NK-92 treated with Interleukin-12 subunit alpha and Interleukin-12 subunit beta, amount 100 ng/mL, for 24 hours (cell line): ENCODE data around the gene TMEM14B.
"Not testable (repeated sequence)": the region's sequence is repeated elsewhere in the genome, so short reads cannot be mapped to it uniquely, and the experiment has no call there.

ENCODE experiments used
- DNase-seq: peaks from one replicate; lab custom pipeline; 2025; lab: John Stamatoyannopoulos, UW

The TMEM14B gene

DNA sequence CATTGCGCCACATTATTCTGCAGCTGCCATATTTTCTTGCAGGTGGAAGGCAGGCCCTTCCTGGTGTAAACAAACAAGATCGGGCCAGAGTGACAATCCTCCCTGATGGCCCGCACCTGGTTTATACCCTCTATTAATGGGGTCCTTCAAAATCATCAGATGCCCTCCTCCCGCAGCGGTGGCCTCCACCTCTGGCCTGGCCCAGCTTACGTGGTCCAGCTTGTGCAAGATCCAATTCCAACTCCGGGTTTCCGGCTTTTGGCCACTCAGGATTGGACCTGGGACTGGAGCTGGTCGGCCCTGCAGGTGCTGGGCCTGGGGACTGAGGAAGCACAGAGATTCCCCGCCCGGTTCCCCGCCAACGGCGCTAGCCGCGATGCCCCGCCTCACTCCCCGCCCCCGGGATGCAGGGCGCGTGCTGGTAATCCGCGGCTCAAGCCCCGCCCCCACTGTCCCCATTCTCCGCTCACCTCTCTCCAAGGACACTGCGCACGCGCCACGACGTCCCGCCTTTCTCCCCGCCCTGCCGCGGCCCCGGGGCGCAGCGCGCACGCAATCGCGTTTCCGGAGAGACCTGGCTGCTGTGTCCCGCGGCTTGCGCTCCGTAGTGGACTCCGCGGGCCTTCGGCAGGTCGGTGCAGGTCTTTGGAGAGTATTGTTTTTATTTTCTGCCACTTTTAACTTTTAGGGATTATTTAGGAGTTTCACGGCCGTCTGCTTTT, at the start of gene TMEM14B:
Gene TMEM14B, plus strand, starts transcription at position 555 of the 722 bp plus-strand sequence. CDS start 1,441 bp downstream, outside the sequence.
- peak; percentile 99 for DNase-seq

DNA sequence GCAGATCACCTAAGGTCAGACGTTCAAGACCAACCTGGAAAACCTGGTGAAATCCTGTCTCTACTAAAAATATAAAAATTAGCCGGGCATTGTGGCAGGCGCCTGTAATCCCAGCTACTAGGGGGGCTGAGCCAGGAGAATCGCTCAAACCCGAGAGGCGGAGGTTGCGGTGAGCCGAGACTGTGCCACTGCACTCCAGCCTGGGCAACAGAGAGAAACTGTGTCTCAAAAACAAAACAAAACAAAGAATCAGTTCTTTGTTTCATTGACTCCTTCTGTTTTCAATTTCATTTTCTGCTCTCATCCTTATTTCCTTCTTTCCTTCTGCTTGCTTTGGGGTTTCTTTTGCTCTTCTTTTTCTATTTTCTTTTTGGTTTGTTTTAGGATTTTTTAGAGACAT, 33.6 kb upstream of the TMEM14B start:
- DNase-seq: no peak

DNA sequence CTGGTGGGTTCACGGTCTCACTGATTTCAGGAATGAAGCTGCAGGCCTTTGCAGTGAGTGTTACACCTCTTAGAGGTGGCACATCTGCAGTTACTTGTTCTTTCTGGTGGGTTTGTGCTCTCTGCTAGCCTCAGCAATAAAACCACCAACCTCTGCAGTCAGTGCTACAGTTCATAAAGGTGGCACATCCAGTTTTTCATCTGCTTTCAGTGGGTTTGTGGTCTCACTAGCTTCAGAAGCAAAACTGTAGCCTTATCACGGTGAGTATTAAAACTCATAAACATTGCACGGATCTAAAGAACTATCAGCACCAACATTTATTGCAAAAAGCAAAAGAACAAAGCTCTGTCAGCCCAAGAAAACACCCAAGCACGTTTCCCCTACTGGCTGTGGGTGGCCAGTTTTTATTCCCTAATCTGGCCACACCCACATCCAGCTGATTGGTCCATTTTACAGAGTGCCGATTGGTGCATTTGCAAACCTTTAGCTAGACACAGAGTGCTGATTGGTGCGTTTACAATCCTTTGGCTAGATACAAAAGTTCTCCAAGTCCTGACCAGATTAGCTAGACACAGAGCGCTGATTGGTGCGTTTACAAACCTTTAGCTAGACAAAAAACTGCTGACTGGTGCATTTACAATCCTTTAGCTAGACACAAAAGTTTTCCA, 28.2 kb upstream of the TMEM14B start:
- DNase-seq: no peak

DNA sequence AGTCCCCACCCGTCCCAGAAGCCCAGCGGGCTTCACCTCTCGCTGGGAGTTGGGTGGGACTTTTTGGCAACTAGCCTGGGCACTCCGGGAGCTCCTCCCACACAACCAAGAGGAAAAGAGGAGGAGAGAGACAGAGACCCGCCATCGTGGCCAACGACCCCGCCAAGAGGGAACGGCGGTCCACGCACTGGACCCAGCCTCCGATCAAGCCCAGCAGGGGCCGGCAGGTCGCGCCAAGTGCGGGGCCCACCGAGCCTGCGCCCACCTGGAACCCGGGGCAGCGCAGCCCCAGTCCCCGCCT, 27.7 kb upstream of the TMEM14B start:
- no peak for DNase-seq

DNA sequence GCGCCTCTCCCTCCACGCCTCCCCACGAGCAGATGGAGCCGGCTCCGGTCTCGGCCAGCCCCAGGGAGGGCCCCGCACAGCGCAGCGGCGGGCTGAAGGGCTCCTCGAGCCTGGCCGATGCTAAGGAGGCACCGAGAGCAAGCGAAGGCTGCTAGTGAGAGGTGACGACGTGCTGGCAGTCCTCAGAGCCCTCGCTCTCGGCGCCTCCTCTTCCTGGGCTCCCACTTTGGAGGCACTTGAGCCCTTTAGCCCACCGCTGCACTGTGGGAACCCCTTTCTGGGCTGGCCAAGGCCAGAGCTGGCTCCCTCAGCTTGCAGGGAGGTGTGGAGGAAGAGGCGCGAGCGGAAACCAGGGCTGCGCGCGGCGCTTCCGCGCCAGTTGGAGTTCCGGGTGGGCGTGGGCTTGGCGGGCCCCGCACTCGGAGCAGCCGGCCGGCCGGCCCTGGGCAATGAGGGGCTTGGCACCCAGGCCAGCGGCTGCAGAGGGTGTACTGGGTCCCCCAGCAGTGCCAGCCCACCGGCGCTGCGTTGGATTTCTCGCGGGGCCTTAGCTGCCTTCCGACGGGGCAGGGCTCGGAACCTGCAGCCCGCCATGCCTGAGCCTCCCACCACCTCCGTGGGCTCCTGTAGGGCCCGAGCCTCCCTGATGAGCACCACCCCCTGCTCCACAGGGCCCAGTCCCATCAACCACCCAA, 27.2 kb upstream of the TMEM14B start:
- no peak for DNase-seq

DNA sequence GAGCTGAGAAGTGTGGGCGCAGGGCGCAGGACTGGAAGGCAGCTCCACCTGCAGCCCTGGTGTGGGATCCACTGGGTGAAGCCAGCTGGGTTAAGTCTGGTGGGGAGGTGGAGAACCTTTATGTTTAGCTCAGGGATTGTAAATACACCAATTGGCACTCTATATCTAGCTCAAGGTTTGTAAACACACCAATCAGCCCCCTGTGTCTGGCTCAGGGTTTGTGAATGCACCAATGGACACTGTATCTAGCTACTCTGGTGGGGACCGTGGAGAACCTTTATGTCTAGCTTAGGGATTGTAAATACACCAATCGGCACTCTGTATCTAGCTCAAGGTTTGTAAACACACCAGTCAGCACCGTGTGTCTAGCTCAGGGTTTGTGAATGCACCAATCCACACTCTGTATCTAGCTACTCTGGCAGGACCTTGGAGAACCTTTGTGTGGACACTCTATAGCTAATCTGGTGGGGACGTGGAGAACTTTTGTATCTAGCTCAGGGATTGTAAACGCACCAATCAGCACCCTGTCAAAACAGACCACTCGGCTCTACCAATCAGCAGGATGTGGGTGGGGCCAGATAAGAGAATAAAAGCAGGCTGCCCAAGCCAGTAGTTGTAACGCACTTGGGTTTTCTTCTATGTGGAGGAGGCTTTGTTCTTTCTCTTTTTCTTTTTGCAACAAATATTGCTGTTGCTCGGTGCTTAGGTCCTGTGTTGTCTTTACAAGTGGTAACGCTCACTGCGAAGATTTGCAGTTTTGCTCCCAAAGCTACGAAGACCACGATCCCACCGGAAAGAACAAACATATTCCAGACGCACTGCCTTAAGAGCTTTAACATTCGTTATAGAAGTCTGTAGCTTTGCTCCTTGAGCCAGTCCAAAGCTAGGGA, 26.4 kb upstream of the TMEM14B start:
- not testable (repeated sequence) for DNase-seq

DNA sequence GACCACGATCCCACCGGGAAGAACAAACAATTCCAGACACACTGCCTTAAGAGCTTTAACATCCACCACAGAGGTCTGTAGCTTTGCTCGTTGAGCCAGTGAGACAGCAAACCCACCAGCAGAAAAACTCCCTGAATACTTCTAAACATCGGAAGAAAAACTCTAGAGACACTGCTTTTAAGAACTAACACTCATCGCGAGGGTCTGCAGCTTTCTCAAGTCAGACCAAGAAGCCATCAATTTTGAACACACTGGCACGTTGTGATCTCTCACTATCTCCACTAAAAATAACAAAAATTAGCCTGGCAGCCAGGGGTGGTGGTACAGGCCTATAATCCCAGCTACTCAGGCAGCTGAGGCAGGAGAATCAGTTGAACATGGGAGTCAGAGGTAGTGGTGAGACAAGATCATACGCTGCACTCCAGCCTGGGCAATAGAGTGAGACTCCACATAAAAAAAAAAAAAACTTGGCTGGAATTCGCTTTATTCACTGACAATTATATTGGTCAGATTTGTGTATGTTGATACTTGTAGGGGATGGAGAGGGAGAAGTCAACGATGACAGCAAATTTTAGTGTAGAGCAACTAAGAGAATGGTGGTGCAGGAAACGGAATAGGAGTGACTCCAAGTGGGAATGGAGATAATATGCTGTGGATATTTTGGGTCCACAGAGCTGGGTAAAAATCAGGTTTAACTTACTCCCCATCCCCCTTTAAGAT, 25.6 kb upstream of the TMEM14B start:
- DNase-seq: no peak

DNA sequence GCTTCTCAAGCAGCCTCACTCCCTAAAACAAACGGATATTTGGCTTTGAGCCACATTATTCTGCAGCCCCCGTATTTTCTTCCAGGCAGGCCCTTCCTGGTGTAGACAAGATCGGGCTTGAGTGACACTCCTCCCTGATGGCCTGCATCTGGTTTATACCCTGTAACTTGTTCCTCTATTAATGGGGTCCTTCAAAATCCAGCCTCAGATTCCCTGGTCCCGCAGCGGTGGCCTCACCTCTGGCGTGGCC, 25.1 kb upstream of the TMEM14B start:
- DNase-seq: no peak

DNA sequence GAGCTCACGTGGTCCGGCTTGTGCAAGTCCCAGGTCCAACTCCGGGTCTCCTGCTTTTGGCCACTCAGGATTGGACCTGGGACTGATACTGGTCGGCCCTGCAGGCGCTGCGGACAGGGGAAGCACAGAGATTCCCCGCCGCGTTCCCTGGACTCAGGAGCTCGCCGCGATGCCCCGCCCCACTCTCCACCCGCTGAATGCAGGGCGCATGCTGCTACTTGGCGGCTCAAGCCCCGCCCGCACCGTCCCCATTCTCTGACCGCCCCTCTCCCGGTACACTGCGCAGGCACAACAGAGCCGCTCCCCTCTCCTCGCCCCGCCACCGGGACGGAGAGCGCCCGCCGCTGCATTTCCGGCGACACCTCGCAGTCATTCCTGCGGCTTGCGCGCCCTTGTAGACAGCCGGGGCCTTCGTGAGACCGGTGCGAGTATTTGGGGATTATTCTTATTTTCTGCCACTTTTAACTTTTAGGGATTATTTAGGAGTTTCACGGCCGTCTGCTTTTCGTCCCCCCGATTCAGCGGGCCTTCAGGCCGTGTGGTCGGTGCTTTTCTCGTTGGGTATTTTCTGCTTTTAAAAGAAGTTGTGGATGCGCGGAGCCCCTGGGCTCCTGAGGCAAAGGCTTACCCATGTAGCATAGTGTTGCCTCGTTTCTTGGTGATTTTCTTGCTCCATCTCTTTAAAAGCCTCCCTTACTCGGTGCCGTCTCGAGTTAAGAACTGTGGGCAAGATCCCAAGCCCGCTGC, 24.6 kb upstream of the TMEM14B start, which contains the start of gene TMEM14C:
Gene TMEM14C, plus strand, starts transcription at position 251 of the 747 bp plus-strand sequence. CDS start 1,544 bp downstream, outside the sequence.
- no peak for DNase-seq

DNA sequence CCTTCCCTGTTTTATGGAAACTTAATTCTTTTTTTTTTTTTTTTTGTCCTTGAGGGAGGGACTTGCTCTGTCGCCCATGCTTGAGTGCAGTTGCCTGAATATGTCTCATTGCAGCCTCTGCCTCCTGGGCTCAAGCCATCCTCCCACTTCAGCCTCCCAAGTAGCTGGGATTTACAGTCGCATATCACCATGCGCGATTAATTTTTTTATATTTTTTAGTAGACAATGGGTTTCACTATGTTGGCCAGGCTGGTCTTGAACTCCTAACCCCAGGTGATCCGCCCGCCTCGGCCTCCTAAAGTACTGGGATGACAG, 24.1 kb upstream of the TMEM14B start:
- DNase-seq: no peak

DNA sequence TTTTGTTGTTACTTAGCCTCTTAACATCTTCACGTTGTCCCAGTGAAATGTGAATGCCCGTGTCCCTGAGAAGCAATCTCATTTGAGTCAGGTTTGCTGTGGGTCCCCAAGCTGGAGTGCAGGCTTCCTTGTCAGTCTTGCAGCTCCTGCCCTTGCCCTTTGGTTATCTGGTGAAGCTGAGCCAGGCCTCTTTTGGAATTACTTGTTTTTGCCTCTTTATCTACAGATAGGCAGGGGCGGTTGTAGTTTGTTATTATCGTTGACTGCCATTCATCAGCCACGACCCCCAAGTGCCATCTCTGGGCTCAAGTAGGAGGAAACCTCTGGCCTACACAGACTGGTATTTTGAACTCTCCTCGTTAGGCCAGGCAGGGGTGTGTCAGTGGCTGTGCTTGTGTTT, 22.6 kb upstream of the TMEM14B start:
- no peak for DNase-seq

DNA sequence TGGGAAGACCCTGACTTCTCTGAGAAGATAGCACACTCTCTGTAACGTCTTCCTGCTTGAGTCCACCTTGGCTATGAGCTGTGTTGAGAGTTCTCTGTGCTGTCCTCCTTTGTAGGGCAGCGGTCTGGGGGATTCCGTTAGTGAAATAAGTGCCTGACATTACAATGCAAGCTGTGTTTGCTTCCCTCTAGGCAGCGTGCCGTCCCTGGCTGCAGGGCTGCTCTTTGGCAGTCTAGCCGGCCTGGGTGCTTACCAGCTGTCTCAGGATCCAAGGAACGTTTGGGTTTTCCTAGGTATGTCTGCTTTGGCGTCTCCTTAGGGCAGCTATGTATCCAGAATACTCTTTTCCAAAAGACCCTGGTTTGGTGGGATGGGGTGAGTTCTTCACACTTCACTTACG, 21.9 kb upstream of the TMEM14B start:
- no peak for DNase-seq

DNA sequence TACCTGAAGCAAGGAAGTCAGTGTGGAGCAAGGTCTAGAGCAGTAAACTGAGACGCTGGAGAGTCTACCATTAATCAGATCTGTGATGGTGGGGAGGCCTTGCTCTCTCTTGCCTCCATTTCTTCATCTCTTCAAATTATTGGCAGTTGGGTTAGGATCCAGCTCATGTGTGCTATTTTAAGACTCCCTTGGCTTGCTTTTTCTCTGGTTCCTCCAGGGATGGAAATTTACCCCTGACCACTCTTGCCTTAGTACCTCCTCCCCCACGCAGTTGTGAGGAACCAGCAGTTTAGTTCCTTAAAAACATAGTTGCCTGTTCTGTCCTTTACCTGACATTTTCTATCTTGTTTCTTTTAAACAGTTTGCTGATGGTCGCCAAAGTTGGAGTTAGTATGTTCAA, 17.4 kb upstream of the TMEM14B start:
- no peak for DNase-seq

DNA sequence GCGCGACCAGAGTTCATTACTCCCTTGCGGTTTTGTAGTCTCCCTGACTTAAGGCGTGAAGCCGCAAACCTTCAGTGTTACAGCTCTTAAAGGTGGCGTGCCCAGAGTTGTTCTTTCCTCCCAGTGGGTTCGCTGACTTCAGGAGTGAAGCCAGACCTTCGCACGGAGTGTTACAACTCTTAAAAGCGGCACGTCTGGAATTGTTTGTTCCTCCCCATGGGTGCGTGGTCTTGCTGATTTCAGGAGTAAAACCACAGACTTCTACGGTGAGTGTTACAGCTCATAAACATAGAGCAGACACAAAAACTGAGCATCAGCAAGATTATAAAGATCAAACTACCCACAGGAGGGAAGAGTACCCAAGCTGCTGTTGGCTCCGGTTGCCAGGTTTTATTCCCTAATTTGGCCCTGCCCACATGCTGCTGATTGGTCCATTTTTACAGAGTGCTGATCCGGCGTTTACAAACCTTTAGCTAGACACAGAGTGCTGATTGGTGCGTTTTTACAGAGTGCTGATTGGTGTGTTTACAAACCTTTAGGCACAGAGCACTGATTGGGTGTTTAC, 14.4 kb upstream of the TMEM14B start:
- DNase-seq: peak; percentile 74

DNA sequence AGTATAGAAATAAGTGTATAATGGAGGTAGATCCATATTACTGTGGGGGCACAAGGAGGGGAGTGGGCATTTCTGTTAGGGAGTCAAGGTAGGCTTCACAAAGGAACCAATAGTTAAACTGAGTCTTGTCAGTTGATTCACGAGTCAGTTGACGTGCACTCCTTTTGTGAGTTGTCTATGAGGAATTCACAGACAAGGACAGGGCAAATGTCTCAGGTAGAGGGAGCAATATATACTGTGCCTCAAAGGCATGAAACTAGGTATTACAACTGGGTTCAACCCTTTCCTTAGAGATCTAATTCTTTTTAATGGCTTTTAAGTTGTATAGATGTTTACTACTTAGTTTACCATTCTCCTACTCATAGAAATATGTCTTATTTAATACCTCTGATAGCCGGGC, 13.7 kb upstream of the TMEM14B start:
- DNase-seq: no peak

DNA sequence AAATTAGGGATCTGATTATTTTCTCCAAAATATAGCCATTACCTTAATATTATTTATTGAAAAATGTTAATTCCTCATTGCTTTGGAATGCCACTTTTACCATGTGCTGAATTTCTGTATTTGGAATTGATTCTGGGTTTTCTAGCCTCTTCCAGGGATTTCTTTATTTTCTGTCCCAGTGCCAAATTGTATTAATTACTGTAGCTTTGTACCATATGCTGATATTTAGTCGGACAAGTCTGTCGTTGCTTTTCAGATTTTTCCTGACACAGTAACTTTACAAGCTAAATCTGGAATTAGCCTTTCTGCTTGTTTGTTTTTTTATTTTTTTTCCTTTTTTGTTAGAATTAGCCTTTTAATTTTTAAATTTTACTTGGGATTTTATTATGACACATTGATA, 10.9 kb upstream of the TMEM14B start:
- no peak for DNase-seq

DNA sequence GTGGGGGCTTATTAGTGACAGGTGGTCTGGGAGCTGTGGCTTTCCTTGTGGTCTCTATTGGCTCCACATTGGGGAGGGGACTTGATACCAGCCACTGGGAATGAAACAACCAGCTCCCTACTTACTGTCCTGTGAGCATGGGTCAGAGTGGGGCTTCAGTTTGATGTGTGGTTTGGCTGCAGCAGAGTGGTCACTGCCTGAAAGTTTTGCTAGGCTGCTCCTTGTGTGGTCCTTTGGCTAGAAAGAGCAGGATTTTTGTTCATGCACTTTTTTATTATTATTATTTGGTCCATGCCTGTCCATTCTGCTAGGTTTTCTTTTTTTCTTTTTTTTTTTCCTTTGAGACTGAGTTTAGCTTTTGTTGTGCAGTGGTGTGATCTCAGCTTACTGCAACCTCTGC, 7.5 kb upstream of the TMEM14B start:
- no peak for DNase-seq

DNA sequence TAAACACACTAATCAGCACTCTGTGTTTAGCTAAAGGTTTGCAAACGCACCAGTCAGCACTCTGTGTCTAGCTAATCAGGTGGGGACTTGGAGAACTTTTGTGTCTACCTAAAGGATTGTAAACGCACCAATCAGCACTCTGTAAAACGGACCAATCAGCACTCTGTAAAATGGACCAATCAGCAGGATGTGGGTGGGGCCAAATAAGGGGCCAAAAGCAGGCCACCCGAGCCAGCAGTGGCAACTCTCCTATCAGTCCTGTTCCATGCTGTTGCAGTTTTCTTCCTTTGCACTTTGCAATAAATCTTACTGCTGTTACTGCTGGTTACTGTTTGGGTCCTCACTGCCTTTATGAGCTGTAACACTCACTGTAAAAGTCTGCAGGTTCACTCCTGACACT, 6.0 kb upstream of the TMEM14B start:
- DNase-seq: not testable (repeated sequence)

DNA sequence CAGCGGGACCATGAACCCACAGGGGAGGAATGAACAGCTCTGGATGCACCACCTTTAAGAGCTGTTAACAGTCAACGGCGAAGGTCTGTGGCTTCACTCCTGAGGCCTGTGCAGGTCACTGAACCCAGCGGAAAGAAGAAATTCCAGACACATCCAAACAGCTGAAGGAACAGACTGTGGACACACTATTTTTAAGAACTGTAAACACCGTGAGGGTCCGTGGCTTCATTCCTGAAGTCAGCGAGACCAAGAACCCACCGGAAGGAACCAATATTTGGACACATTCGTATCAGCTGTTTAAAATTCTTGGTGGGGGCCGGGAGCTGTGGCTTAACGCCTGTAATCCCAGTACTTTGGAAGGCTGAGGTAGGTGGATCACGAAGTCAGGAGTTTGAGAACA, 5.4 kb upstream of the TMEM14B start:
- no peak for DNase-seq

DNA sequence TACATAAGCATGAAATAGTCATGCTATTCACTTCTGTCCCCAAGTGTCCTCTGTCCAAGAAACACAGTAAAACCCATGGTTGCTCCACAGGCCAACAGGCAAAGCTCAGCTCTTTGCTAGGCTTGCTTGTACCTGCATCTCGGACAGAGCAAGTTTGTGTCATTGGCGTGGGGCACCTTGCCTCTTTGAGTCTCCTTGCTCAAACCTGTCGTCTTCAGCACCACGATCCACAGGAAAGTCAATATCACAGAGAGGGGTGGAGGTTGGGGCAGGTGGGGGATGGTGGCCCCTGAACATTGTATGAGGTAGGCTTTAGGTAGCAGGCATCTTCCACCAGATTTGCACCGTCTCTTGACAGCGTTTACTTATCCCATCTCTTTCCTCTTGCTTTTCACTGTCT, 4.1 kb upstream of the TMEM14B start:
- no peak for DNase-seq

DNA sequence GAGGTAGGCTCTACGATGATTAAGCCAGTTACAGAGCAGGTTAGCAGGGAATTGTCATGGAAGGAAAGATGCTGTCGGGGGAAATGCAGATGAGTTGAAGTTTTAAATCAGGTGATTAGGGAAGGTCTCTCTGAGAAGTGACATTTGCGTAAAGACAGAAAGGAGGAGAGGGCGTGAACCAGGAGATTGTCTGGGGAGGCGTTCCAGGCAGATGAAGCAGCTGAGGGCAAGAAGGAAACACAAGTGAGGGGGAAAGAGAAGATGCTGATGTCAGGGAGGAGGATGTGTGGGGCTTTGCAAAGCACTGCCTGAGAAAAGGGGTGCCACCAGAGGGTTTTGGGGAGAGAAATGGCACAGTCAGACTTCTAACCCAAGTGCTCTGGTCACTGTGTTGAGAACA, 2.5 kb upstream of the TMEM14B start:
- DNase-seq: no peak
